ENCODE measurements around the gene RFC2. TPM values are rescaled to one million over a fixed set of nuclear protein-coding genes. Genes with fewer than 3 reads are reported as not detected.

RFC2 gene
- total and polyA plus RNA-seq, 10 of the 15 experiments (the other 5 are each of a cell fraction or from before 2014, with no cell fraction given), result 25.8 to 145 (median 90.9) TPM

DNA sequence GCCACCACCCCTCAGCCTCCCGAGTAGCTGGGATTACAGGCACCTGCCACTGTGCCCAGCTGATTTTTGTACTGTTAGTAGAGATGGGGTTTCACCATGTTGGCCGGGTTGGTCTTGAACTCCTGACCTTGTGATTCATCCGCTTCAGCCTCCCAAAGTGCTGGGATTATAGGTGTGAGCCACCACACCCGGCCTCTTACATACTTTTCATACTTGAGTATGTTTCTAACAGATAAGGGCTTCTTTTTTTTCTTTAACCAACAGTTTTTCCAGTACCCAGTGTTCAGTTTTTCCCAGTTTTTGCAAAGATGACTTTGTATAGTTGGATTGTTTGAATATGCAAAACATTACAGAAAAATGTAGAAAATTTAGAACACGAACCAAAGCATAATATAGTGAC is 72.4 kb downstream of the RFC2 start:
- Histone ChIP-seq H3K4me1 (ENCODE audit: control insufficient read depth, insufficient read depth, low read length) (no peaks in the 10 kb centered on the region), H3K27me3 (replicated peaks in 1 of 2; ENCODE audit: control insufficient read depth in 2 of 2, insufficient read depth in 2 of 2, low read length in 1 of 2) (no peaks in the 10 kb centered on the region), H3K9me3 (replicated peaks; ENCODE audit: control insufficient read depth, insufficient read depth, low read length) (no peaks in the 10 kb centered on the region), H4K20me1 (ENCODE audit: control insufficient read depth, insufficient read depth) (peaks cover 18% of the 10 kb centered on the region), H3K79me2 (ENCODE audit: control insufficient read depth, insufficient read depth, low read length) (peaks cover 99% of the 10 kb centered on the region), H3K4me3 (no peak overlapping the region), H3K4me2 (ENCODE audit: control insufficient read depth, insufficient read depth) (no peak overlapping the region), H3K27ac (ENCODE audit: control insufficient read depth, insufficient read depth) (no peak overlapping the region), H3K9ac (ENCODE audit: control insufficient read depth, insufficient read depth, low read length) (no peak overlapping the region), H2AFZ (ENCODE audit: control insufficient read depth, low read depth, low read length) (no peak overlapping the region), H3K36me3 (ENCODE audit: control insufficient read depth in 2 of 2, insufficient read depth in 2 of 2, low read length in 1 of 2) (peaks cover 4 to 13% of the 10 kb centered on the region in 2 experiments; a peak in 3 of 4 replicates)
- ChIA-PET CTCF (interaction anchor here (2.3 to 3.2 kb wide), 2 partner anchors 11 to 113 kb away, joined by 7 to 51 read pairs; no protein-coding TSS in a partner anchor), RAD21 (ENCODE audit: unreplicated experiment) (interaction anchor here (0.9 kb wide), 1 partner anchor 24 kb away, joined by 3 read pairs; no protein-coding TSS in a partner anchor), POLR2A (no interaction called here), SMC1A (ENCODE audit: uncharacterized antibody, unreplicated experiment) (interaction anchor here (2.1 kb wide), 1 partner anchor 82 kb away, joined by 5 read pairs; no protein-coding TSS in a partner anchor)
- in situ Hi-C loops (cut with MboI), result no loop called here
- TF ChIP-seq NBN (IDR thresholded peaks at IDR 0.05) (no peak), GATAD2B (conservative IDR thresholded peaks at IDR 0.05; ENCODE audit: low read depth) (no peak), TBL1XR1 (IDR thresholded peaks at IDR 0.05; ENCODE audit: low read depth, low read length) (no peak)
- TF ChIP-seq, protein P1, sequence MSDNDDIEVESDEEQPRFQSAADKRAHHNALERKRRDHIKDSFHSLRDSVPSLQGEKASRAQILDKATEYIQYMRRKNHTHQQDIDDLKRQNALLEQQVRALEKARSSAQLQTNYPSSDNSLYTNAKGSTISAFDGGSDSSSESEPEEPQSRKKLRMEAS (IDR thresholded peaks at IDR 0.05; ENCODE audit: low read depth, low read length), result no peak
- DNase-seq (ENCODE audit: low read depth, low spot score) (no peak), ATAC-seq (no peak), FAIRE-seq (no peak)
- no TSS peak for BruUV-seq (replicated peaks)
- 63% methylated on average over 5 of the region's 5 CpGs for WGBS (ENCODE audit: insufficient coverage, insufficient replicate concordance, low lambda C conversion rate, missing lambda C conversion rate)
- intact Hi-C loops (cut with micrococcal nuclease; ENCODE audit: unreplicated experiment), result loop anchor here (5.0 kb wide), 1 partner anchor 115 kb away; no protein-coding TSS in a partner anchor

MicroRNAs encoded within 50 kb of the gene (microRNA counts, 767-probe panel; counts per million panel counts)
- microRNA hsa-miR-590-3p (784 counts per million, percentile 18 among the panel's probes with 10 or more counts), microRNA hsa-miR-590-5p (3,014 counts per million, percentile 88 among the panel's probes with 10 or more counts)

Small RNA genes lying within 50 kb of the gene (microRNA-seq; reads per million reads assigned to microRNA genes)
- gene MIR590, result 685 reads per million, percentile 86 among the genes with 10 or more reads in this experiment

Small RNA genes lying within 50 kb of the gene (small RNA-seq; reads per million reads assigned to genes)
- gene MIR590, result 11.9 reads per million, percentile 96 among the genes with 10 or more reads in this experiment

Other genes starting within 250 kb of the RFC2 start
- gene ELN, start 226.2 kb downstream of the RFC2 start, total RNA-seq (2014; rRNA removed), result not detected in 2 replicates
- gene ELN, start 226.2 kb downstream of the RFC2 start, total RNA-seq (2014; rRNA removed; fragmentation: Illumina TruSeq; extraction: Trizol), result not detected in 2 replicates
- gene ELN, start 226.2 kb downstream of the RFC2 start, total RNA-seq (2021), result 0.08 and 0.19 TPM in 2 replicates
- not detected in 2 replicates for gene ELN, start 226.2 kb downstream of the RFC2 start, polyA plus RNA-seq (2011; rRNA removed)
- gene ELN, start 226.2 kb downstream of the RFC2 start, polyA plus RNA-seq (2014; fragmentation: Illumina TruSeq; extraction: Trizol), result not detected in 2 replicates
- not detected for gene ELN, start 226.2 kb downstream of the RFC2 start, polyA plus RNA-seq (2014; fragmentation: Nextera tagmentation; extraction: Ambion mirVana)
- not detected in 2 replicates for gene ELN, start 226.2 kb downstream of the RFC2 start, polyA plus RNA-seq (2014; rRNA removed)
- gene ELN, start 226.2 kb downstream of the RFC2 start, polyA plus RNA-seq (2016; fragmentation: Nextera tagmentation; extraction: Ambion mirVana), result under 1 TPM; 0.23 to 0.27 TPM
- 41.0 and 42.6 TPM in 2 replicates for gene LIMK1, start 170.6 kb downstream of the RFC2 start, total RNA-seq (2014; rRNA removed)
- gene LIMK1, start 170.6 kb downstream of the RFC2 start, total RNA-seq (2014; rRNA removed; fragmentation: Illumina TruSeq; extraction: Trizol), result 21.9 and 24.5 TPM in 2 replicates
- gene LIMK1, start 170.6 kb downstream of the RFC2 start, total RNA-seq (2021), result 55.8 and 59.4 TPM in 2 replicates
- gene LIMK1, start 170.6 kb downstream of the RFC2 start, polyA plus RNA-seq (2011; rRNA removed), result 17.6 and 46.1 TPM in 2 replicates
- gene LIMK1, start 170.6 kb downstream of the RFC2 start, polyA plus RNA-seq (2014; fragmentation: Illumina TruSeq; extraction: Trizol), result 10.5 and 33.0 TPM in 2 replicates
- gene LIMK1, start 170.6 kb downstream of the RFC2 start, polyA plus RNA-seq (2014; fragmentation: Nextera tagmentation; extraction: Ambion mirVana), result under 1 TPM; 0.71 to 0.77 TPM
- gene LIMK1, start 170.6 kb downstream of the RFC2 start, polyA plus RNA-seq (2014; rRNA removed), result 40.6 and 45.4 TPM in 2 replicates
- 10 to 100 TPM; 15.0 to 18.1 TPM for gene LIMK1, start 170.6 kb downstream of the RFC2 start, polyA plus RNA-seq (2016; fragmentation: Nextera tagmentation; extraction: Ambion mirVana)
- 255 and 283 TPM in 2 replicates for gene EIF4H, start 80.0 kb downstream of the RFC2 start, total RNA-seq (2014; rRNA removed)
- gene EIF4H, start 80.0 kb downstream of the RFC2 start, total RNA-seq (2014; rRNA removed; fragmentation: Illumina TruSeq; extraction: Trizol), result 241 and 253 TPM in 2 replicates
- 320 and 334 TPM in 2 replicates for gene EIF4H, start 80.0 kb downstream of the RFC2 start, total RNA-seq (2021)
- 402 and 443 TPM in 2 replicates for gene EIF4H, start 80.0 kb downstream of the RFC2 start, polyA plus RNA-seq (2011; rRNA removed)
- gene EIF4H, start 80.0 kb downstream of the RFC2 start, polyA plus RNA-seq (2014; fragmentation: Illumina TruSeq; extraction: Trizol), result 162 and 253 TPM in 2 replicates
- 10 to 100 TPM in 1 of 2 experiments, 1 to 10 TPM in 1; 9.9 to 23.8 TPM for gene EIF4H, start 80.0 kb downstream of the RFC2 start, polyA plus RNA-seq (2014; fragmentation: Nextera tagmentation; extraction: Ambion mirVana)
- 330 and 336 TPM in 2 replicates for gene EIF4H, start 80.0 kb downstream of the RFC2 start, polyA plus RNA-seq (2014; rRNA removed)
- gene EIF4H, start 80.0 kb downstream of the RFC2 start, polyA plus RNA-seq (2016; fragmentation: Nextera tagmentation; extraction: Ambion mirVana), result 100 to 1,000 TPM; 262 to 286 TPM
- gene LAT2, start 44.4 kb downstream of the RFC2 start, total RNA-seq (2014; rRNA removed), result 205 and 218 TPM in 2 replicates
- 162 and 166 TPM in 2 replicates for gene LAT2, start 44.4 kb downstream of the RFC2 start, total RNA-seq (2014; rRNA removed; fragmentation: Illumina TruSeq; extraction: Trizol)
- gene LAT2, start 44.4 kb downstream of the RFC2 start, total RNA-seq (2021), result 217 TPM in 2 replicates
- 124 and 153 TPM in 2 replicates for gene LAT2, start 44.4 kb downstream of the RFC2 start, polyA plus RNA-seq (2011; rRNA removed)
- gene LAT2, start 44.4 kb downstream of the RFC2 start, polyA plus RNA-seq (2014; fragmentation: Illumina TruSeq; extraction: Trizol), result 104 and 177 TPM in 2 replicates
- 10 to 100 TPM; 33.4 to 48.7 TPM for gene LAT2, start 44.4 kb downstream of the RFC2 start, polyA plus RNA-seq (2014; fragmentation: Nextera tagmentation; extraction: Ambion mirVana)
- gene LAT2, start 44.4 kb downstream of the RFC2 start, polyA plus RNA-seq (2014; rRNA removed), result 242 and 276 TPM in 2 replicates
- gene LAT2, start 44.4 kb downstream of the RFC2 start, polyA plus RNA-seq (2016; fragmentation: Nextera tagmentation; extraction: Ambion mirVana), result 100 to 1,000 TPM; 195 to 218 TPM
- gene CLIP2, start 35.0 kb upstream of the RFC2 start, total RNA-seq (2014; rRNA removed), result 22.0 and 26.3 TPM in 2 replicates
- 26.9 and 27.4 TPM in 2 replicates for gene CLIP2, start 35.0 kb upstream of the RFC2 start, total RNA-seq (2014; rRNA removed; fragmentation: Illumina TruSeq; extraction: Trizol)
- 52.9 and 56.3 TPM in 2 replicates for gene CLIP2, start 35.0 kb upstream of the RFC2 start, total RNA-seq (2021)
- gene CLIP2, start 35.0 kb upstream of the RFC2 start, polyA plus RNA-seq (2011; rRNA removed), result 6.1 and 10.4 TPM in 2 replicates
- gene CLIP2, start 35.0 kb upstream of the RFC2 start, polyA plus RNA-seq (2014; fragmentation: Illumina TruSeq; extraction: Trizol), result 5.0 and 23.2 TPM in 2 replicates
- gene CLIP2, start 35.0 kb upstream of the RFC2 start, polyA plus RNA-seq (2014; fragmentation: Nextera tagmentation; extraction: Ambion mirVana), result under 1 TPM; 0.26 to 0.82 TPM
- 23.3 and 28.8 TPM in 2 replicates for gene CLIP2, start 35.0 kb upstream of the RFC2 start, polyA plus RNA-seq (2014; rRNA removed)
- 10 to 100 TPM; 14.8 to 18.9 TPM for gene CLIP2, start 35.0 kb upstream of the RFC2 start, polyA plus RNA-seq (2016; fragmentation: Nextera tagmentation; extraction: Ambion mirVana)
- gene GTF2IRD1, start 199.5 kb upstream of the RFC2 start, total RNA-seq (2014; rRNA removed), result 0.65 and 0.96 TPM in 2 replicates
- 0.98 and 1.0 TPM in 2 replicates for gene GTF2IRD1, start 199.5 kb upstream of the RFC2 start, total RNA-seq (2014; rRNA removed; fragmentation: Illumina TruSeq; extraction: Trizol)
- 2.6 and 3.0 TPM in 2 replicates for gene GTF2IRD1, start 199.5 kb upstream of the RFC2 start, total RNA-seq (2021)
- gene GTF2IRD1, start 199.5 kb upstream of the RFC2 start, polyA plus RNA-seq (2011; rRNA removed), result 1.3 and 2.0 TPM in 2 replicates
- 1.9 and 2.8 TPM in 2 replicates for gene GTF2IRD1, start 199.5 kb upstream of the RFC2 start, polyA plus RNA-seq (2014; fragmentation: Illumina TruSeq; extraction: Trizol)
- gene GTF2IRD1, start 199.5 kb upstream of the RFC2 start, polyA plus RNA-seq (2014; fragmentation: Nextera tagmentation; extraction: Ambion mirVana), result 1 to 10 TPM in 1 of 2 experiments, under 1 TPM in 1; 0.48 to 1.8 TPM
- 1.6 and 3.3 TPM in 2 replicates for gene GTF2IRD1, start 199.5 kb upstream of the RFC2 start, polyA plus RNA-seq (2014; rRNA removed)
- gene GTF2IRD1, start 199.5 kb upstream of the RFC2 start, polyA plus RNA-seq (2016; fragmentation: Nextera tagmentation; extraction: Ambion mirVana), result under 1 TPM; 0.57 to 0.62 TPM